A673 (cell line): ENCODE results near the gene IL21R. TPM values are rescaled to one million over a fixed set of nuclear protein-coding genes. Genes with fewer than 3 reads are reported as not detected.
"Not testable (repeated sequence)": the region's sequence is repeated elsewhere in the genome, so short reads cannot be mapped to it uniquely, and the experiment has no call there.

Experiments
- BruUV-seq: library from RNA; stranded (reverse); fragments of 400-500 nt; replicated peaks from 2 replicates; lab custom pipeline; 2021; lab: Mats Ljungman, UMichigan
- CTCF ChIA-PET: fragments of 300-600 bp; sonication (Branson Sonifier 250); formaldehyde crosslinking; loops from one replicate; lab custom pipeline; 2022; ENCODE audit warnings: antibody characterized with exemption; lab: Charles Lee
- POLR2A ChIA-PET: fragments of 300-600 bp; sonication (Branson Sonifier 250); formaldehyde crosslinking; loops from one replicate; lab custom pipeline; 2022; ENCODE audit warnings: antibody characterized with exemption; ENCODE audit not compliant: low non-redundant PET; lab: Charles Lee
- DNase-seq: peaks from one replicate; pipeline ENCODE4 v3.0.0-alpha.2; 2015; ENCODE audit warnings: low spot score
- H3K27ac ChIP-seq: fragments of 200-600 bp; sonication (generic); 2 replicates; pipeline ENCODE4 v1.5.1; 2016; ENCODE audit warnings: mixed run types, low read depth, mild to moderate bottlenecking, mixed read lengths, antibody characterized with exemption, low read length; ENCODE audit not compliant: poor library complexity, severe bottlenecking
- H3K27me3 ChIP-seq: fragments of 200-600 bp; sonication (generic); replicated peaks from 2 replicates; pipeline ENCODE4 v1.6.1; 2017; ENCODE audit warnings: mixed run types, low read depth, mild to moderate bottlenecking, mixed read lengths, antibody characterized with exemption, low read length; ENCODE audit not compliant: insufficient read depth, poor library complexity
- H3K36me3 ChIP-seq: fragments of 200-600 bp; sonication (generic); 2 replicates; pipeline ENCODE4 v1.6.1; 2016; ENCODE audit warnings: mixed run types, mild to moderate bottlenecking, mixed read lengths, antibody characterized with exemption, low read length; ENCODE audit not compliant: insufficient read depth, poor library complexity, severe bottlenecking
- H3K4me1 ChIP-seq: fragments of 200-600 bp; sonication (generic); 2 replicates; pipeline ENCODE4 v1.6.1; 2017; ENCODE audit warnings: mixed run types, mild to moderate bottlenecking, mixed read lengths, antibody characterized with exemption, low read length; ENCODE audit not compliant: insufficient read depth, poor library complexity, severe bottlenecking
- H3K4me3 ChIP-seq: fragments of 200-600 bp; sonication (generic); 2 replicates; pipeline ENCODE4 v1.5.1; 2016; ENCODE audit warnings: low read depth, mixed run types, mild to moderate bottlenecking, mixed read lengths, low read length; ENCODE audit not compliant: poor library complexity, severe bottlenecking
- H3K9me3 ChIP-seq: fragments of 200-600 bp; sonication (generic); 2 replicates; pipeline ENCODE4 v1.6.1; 2016; ENCODE audit warnings: mixed run types, low read depth, mild to moderate bottlenecking, mixed read lengths, antibody characterized with exemption, low read length; ENCODE audit not compliant: poor library complexity, severe bottlenecking
- EZH2 ChIP-seq: fragments of 200-600 bp; sonication (generic); IDR thresholded peaks from 2 replicates; pipeline ENCODE4 v1.6.1; 2017; ENCODE audit warnings: borderline replicate concordance, low read depth, mild to moderate bottlenecking, mixed read lengths, antibody characterized with exemption, low read length; ENCODE audit not compliant: poor library complexity, severe bottlenecking
- intact Hi-C: fragments of 100-400 bp; cut with micrococcal nuclease; formaldehyde crosslinking; loops from one replicate; pipeline ENCODE4 v1.10.0; 2022; ENCODE audit not compliant: unreplicated experiment
- total RNA-seq: library from RNA; stranded (reverse); gene quantifications from 2 replicates; pipeline ENCODE4 v1.2.3, GENCODE V29; 2021
- TF ChIP-seq, protein P1 (sequence below): fragments of 300-800, 200-600 bp; sonication (generic); conservative IDR thresholded peaks from 2 replicates; pipeline ENCODE4 v1.5.1; 2017; ENCODE audit warnings: low read depth, mild to moderate bottlenecking, antibody characterized with exemption, low read length, moderate library complexity, mixed read lengths

The IL21R gene
- total RNA-seq, 1 experiment from 2014 or later, result 0.19 TPM

DNA sequence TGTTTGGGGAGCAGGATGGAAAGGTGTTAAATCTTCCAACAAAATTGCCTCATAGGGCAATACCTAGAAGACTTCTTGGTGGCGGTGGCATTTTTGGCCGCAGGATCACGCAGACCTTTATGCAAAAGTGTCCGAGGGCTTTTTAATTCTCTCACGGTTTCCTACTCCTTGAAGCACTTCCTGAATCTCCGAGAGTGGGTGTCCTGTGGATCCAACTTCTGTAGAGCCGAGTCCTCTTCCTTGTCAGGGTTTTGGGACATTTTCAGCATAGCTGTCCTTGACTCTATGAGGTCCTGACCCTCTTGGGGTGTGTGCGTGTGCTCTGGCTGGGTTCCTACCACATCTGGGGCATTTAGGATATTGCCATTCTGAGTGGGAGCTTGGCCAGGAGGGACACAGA lies 31.7 kb downstream of the IL21R start:
- CTCF ChIA-PET, result no interaction called here
- Histone ChIP-seq H3K9me3 (no peaks in the 10 kb centered on the region), H3K4me3 (no peak overlapping the region), H3K4me1 (no peaks in the 10 kb centered on the region), H3K27ac (no peak overlapping the region), H3K36me3 (no peaks in the 10 kb centered on the region), H3K27me3 (no peaks in the 10 kb centered on the region)
- BruUV-seq, result no TSS peak
- intact Hi-C loops, result no loop called here
- TF ChIP-seq, protein P1, sequence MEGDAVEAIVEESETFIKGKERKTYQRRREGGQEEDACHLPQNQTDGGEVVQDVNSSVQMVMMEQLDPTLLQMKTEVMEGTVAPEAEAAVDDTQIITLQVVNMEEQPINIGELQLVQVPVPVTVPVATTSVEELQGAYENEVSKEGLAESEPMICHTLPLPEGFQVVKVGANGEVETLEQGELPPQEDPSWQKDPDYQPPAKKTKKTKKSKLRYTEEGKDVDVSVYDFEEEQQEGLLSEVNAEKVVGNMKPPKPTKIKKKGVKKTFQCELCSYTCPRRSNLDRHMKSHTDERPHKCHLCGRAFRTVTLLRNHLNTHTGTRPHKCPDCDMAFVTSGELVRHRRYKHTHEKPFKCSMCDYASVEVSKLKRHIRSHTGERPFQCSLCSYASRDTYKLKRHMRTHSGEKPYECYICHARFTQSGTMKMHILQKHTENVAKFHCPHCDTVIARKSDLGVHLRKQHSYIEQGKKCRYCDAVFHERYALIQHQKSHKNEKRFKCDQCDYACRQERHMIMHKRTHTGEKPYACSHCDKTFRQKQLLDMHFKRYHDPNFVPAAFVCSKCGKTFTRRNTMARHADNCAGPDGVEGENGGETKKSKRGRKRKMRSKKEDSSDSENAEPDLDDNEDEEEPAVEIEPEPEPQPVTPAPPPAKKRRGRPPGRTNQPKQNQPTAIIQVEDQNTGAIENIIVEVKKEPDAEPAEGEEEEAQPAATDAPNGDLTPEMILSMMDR, result no peak
- TF ChIP-seq EZH2, result no peak
- POLR2A ChIA-PET, result no interaction called here
- no peak for DNase-seq

DNA sequence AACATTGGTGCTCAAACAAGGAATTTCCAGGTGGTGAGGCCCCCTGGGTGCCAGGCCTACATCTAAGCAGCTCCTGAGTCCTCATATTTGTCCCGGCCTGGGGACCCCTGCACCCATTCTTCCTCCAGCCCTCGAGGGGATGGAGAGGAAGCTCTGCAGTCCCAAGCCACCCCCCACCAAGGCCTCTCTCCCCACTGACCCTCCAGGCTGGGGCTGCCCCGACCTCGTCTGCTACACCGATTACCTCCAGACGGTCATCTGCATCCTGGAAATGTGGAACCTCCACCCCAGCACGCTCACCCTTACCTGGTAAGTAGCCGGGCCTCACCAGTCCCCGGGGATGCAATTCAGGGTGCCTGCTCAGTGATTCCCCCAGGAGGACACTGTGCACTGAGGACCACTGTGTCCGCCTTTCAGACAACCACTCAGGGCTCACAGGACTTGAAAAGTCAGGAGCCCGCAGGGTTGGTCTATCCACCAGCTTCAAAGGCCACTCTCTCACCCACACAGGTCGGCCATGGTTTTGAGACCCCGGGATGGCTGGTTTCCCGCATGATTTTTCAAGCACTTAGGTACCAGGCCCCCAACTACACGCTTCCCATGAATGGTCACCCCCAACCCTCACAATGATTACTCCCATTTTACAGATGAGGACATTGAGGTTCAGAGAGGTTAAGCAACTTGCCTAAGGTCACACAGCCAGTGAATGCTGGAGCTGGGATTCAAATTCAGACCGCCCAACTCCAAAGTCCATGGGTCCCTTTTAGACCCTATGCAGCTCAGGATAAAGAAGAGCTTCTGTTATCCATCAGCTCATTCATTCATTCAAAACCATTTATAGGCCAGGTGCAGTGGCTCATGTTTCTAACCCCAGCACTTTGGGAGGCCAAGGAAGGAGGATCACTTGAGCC lies 32.4 kb downstream of the IL21R start:
- intact Hi-C loops, result no loop called here
- Histone ChIP-seq H3K9me3 (no peaks in the 10 kb centered on the region), H3K27ac (no peak overlapping the region), H3K27me3 (no peaks in the 10 kb centered on the region), H3K36me3 (no peaks in the 10 kb centered on the region), H3K4me1 (no peaks in the 10 kb centered on the region), H3K4me3 (no peak overlapping the region)
- no TSS peak for BruUV-seq
- CTCF ChIA-PET, result no interaction called here
- POLR2A ChIA-PET, result interaction anchor here (0.6 kb wide), 1 partner anchor 263 kb away, joined by 3 read pairs; no protein-coding TSS in a partner anchor
- no peak for DNase-seq
- no peak for TF ChIP-seq EZH2
- TF ChIP-seq, protein P1, result no peak

DNA sequence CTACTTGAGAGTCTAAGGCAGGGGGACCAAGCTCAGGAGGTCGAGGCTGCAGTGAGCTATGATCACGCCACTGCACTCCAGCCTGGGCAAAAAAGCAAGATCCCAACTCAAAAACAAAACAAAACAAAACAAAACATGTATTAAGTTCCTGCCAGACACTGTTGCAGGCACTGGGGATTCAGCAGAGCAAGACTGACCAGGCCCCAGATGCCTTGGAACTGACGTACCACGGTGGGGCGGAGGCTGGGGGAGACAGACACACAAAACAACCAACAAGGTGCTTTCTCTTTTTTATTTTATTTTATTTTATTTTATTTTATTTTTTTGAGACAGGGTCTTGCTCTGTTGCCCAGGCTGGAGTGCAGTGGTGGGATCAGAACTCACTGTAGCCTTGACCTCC lies 33.2 kb downstream of the IL21R start:
- H3K4me3 ChIP-seq, H3K4me1 ChIP-seq, BruUV-seq, intact Hi-C loops, H3K9me3 ChIP-seq, DNase-seq, CTCF ChIA-PET, H3K27ac ChIP-seq, H3K36me3 ChIP-seq, H3K27me3 ChIP-seq: not testable (repeated sequence)
- POLR2A ChIA-PET, result interaction anchor here (0.6 kb wide), 1 partner anchor 263 kb away, joined by 3 read pairs; no protein-coding TSS in a partner anchor
